Measurements from ENCODE around the gene ADAMTSL2. TPM values are rescaled to one million over a fixed set of nuclear protein-coding genes. Genes with fewer than 3 reads are reported as not detected.

Gene ADAMTSL2
- total and polyA plus RNA-seq, 12 donors, result 1.00 to 138 (median 56.8) TPM

GRCh38 chr9:133603135-133603927 is 68.8 kb downstream of the ADAMTSL2 start:
- Histone ChIP-seq H3K4me3 (no peak overlapping the region), H3K27ac (no peak overlapping the region), H3K4me1 (replicated peaks in 1 of 2) (no peaks in the 10 kb centered on the region), H3K36me3 (replicated peaks in 1 of 2) (no peaks in the 10 kb centered on the region), H3K9me3 (replicated peaks in 1 of 3) (no peaks in the 10 kb centered on the region), H3K27me3 (peaks cover 7% of the 10 kb centered on the region)
- 37 to 44% (median 41%) methylated on average over 13 to 14 of the region's 14 CpGs for WGBS, 4 donors
- TF ChIP-seq CTCF (IDR thresholded peaks at IDR 0.05) (no peak), POLR2A (IDR thresholded peaks at IDR 0.05) (no peak)
- intact Hi-C loops (cut with DNase I), result no loop called here
- no peak for DNase-seq

GRCh38 chr9:133604214-133604613 is 69.7 kb downstream of the ADAMTSL2 start:
- intact Hi-C loops (cut with DNase I), result no loop called here
- H3K27ac ChIP-seq, result peak overlapping the region in 1 of 5 donors; percentile 54
- TF ChIP-seq POLR2A (IDR thresholded peaks at IDR 0.05), result no peak
- no peak for TF ChIP-seq CTCF (IDR thresholded peaks at IDR 0.05)
- H3K27me3 ChIP-seq, result peaks cover 11% of the 10 kb centered on the region
- no peaks in the 10 kb centered on the region for H3K4me1 ChIP-seq (replicated peaks in 1 of 2)
- H3K4me3 ChIP-seq, result no peak overlapping the region
- DNase-seq, result peak in 1 of 7 donors; percentile 74
- 43 to 56% (median 52%) methylated on average over 5 of the region's 5 CpGs for WGBS, 4 donors
- no peaks in the 10 kb centered on the region for H3K9me3 ChIP-seq (replicated peaks in 1 of 3)
- H3K36me3 ChIP-seq (replicated peaks in 1 of 2), result no peaks in the 10 kb centered on the region

- DNase-seq, result peak in 1 of 7 donors; percentile 77
- Histone ChIP-seq H3K27me3 (peaks cover 13% of the 10 kb centered on the region), H3K4me3 (no peak overlapping the region), H3K4me1 (replicated peaks in 1 of 2) (no peaks in the 10 kb centered on the region), H3K27ac (peak overlapping the region in 1 of 5 donors; percentile 54), H3K9me3 (replicated peaks in 1 of 3) (no peaks in the 10 kb centered on the region), H3K36me3 (replicated peaks in 1 of 2) (no peaks in the 10 kb centered on the region)
- TF ChIP-seq CTCF (IDR thresholded peaks at IDR 0.05) (no peak), POLR2A (IDR thresholded peaks at IDR 0.05) (no peak)
- intact Hi-C loops (cut with DNase I), result no loop called here
- 57 to 74% (median 62%) methylated on average over 8 to 14 of the region's 14 CpGs for WGBS, 4 donors
Observed at GRCh38 chr9:133604856-133605255, 70.4 kb downstream of the ADAMTSL2 start.

- H3K27me3 ChIP-seq, result peaks cover 16% of the 10 kb centered on the region
- no peak for DNase-seq
- intact Hi-C loops (cut with DNase I), result no loop called here
Observed at GRCh38 chr9:133605446-133605845, 70.9 kb downstream of the ADAMTSL2 start.

More at GRCh38 chr9:133605446-133605845, 70.9 kb downstream of the ADAMTSL2 start:
- Histone ChIP-seq H3K4me3 (no peak overlapping the region), H3K4me1 (replicated peaks in 1 of 2) (no peaks in the 10 kb centered on the region), H3K36me3 (replicated peaks in 1 of 2) (no peaks in the 10 kb centered on the region), H3K9me3 (replicated peaks in 1 of 3) (no peaks in the 10 kb centered on the region), H3K27ac (peak overlapping the region in 1 of 5 donors; percentile 54)
- 73 to 85% (median 77%) methylated on average over 4 to 17 of the region's 17 CpGs for WGBS, 4 donors
- TF ChIP-seq CTCF (IDR thresholded peaks at IDR 0.05), result no peak
- TF ChIP-seq POLR2A (IDR thresholded peaks at IDR 0.05), result no peak
